ENCODE results near the gene PPL.
A peak's percentile ranks its signal among the peaks of the same experiment; 100 is the strongest.
"Not testable (repeated sequence)": the region's sequence is repeated elsewhere in the genome, so short reads cannot be mapped to it uniquely, and the experiment has no call there.

Gene PPL

DNA sequence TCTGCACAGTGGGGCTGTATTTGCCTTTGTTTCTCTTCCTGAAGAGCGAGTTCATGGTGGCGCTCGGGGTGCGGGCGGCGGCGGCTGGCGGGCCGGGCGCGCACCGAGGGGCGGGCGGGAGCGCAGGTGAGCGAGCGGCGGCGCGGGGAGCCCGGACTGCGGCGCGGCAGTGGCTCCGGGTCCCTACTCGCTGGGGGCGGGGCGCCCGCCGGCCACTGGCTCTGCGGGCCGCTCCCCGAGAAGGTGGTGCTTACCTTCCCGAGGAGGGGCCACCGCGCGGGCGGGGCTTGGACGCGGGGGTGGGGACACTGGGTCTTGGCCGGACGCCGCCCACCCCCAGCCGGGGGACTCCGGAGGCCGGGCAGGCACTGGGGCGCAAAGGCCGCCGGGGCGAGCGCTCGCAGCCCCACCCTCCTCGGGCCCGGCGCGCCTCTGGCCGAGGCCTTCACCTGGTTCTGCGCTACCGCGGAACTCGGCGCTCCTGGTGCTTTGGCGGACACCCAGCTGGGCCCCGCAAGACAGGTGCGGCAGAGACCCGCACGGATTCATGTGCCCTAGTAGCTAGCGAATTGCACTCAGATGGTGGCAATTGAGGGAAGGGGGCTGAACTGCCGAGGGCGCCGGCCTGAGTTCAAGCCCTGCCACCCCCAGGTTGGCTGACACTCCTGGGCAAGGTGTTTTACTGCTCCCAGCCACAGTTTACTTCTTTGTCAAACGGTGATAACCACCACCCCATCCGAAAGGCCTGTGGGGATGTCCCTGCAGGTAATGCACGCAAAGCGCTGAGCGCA lies at the start of gene PPL:
Gene PPL, minus strand, starts transcription at position 158 of the 791 bp plus-strand sequence. Its CDS starts 103 bp downstream, at position 55.
- DNase-seq = peak; percentile 70

GRCh38 chr16:4984174-4984990 lies 47.4 kb upstream of the PPL start:
- no peak for DNase-seq

DNA sequence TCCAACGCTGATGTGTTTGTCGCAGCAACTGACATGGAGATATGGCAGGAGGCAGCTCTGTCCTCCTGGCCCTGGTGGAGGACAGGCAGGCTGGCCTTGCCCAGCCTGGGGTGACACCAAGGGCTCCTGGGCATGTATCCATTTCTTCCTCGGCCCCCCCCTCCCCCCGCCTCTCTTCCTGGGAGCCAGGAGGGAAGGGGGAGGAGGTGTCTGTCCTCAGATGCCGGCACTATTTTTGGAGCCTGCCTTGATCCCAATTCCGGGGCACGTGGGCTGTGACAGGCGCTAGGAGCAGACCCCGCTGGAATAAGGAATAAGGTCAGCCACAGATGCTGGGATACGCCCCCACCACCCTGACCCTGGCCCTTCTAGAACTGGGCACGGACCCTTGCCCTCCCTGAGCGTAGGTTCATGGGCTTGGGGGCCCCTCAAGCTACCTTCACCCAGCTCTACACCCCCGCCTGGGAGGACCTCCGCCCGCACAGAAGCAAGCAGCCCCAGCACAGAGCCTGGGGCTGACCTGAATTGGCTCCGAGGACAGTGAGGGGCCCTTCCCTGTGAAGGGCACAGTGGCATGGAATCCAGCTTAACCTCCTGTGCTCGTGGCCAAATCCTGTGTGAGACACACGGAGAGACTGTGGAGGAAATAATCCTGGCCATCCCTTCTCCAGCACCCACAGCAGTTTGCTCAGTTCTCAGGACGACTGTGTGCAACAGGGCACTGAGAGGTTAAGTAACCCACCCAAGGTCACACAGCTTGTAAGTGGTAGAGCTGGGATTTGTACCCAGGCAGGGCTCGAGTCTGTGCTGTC lies 45.3 kb upstream of the PPL start:
- DNase-seq = no peak

GRCh38 chr16:4981473-4981872 lies 44.5 kb upstream of the PPL start:
- no peak for DNase-seq

- no peak for DNase-seq
Measured at GRCh38 chr16:4980691-4981090, 43.7 kb upstream of the PPL start.

DNA sequence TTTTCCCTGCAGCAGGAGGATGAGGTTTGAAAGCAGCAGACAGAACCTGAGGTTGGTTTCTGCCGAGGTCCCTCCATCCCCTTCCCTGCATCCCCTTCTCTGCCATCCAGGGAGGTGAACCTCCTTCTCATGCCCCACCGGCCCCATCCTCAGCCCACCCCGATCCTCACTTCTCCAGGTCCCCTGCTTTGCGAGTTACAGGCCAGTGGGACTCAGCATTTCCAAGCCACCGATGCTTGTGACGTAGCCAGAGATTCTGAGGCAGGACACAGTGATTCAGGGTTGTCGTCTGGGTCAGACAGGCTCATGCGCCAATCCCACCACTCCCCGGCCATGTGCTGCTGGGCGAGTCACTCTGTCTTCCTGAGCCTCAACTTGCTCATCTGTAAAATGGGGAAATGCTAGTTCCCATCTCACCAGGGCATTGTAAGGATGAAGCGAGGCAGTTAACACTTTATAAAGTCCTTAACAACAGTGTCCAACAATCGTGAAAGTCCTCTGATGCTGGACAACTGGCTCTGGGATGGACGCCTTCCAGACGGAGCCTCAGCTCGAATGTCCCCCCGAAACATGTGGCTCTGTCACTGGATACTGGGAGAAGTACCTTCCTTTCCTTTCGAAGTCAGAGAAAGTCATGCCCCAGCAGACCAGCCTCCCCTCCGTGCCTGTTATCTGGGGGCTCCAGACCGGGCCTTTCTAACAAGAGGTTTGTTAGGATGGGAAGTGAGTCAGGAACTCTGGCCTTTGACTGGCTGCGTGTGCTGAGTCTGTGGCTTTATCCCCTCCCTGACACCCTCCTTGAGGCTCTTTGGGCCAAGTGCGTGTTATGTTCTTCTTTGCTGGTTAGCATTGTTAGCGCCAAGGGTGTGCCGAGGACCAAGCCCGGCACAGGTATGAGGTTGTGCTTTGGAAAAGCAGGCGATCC lies 43.0 kb upstream of the PPL start:
- no peak for DNase-seq

GRCh38 chr16:4979164-4979563 lies 42.2 kb upstream of the PPL start:
- no peak for DNase-seq

DNA sequence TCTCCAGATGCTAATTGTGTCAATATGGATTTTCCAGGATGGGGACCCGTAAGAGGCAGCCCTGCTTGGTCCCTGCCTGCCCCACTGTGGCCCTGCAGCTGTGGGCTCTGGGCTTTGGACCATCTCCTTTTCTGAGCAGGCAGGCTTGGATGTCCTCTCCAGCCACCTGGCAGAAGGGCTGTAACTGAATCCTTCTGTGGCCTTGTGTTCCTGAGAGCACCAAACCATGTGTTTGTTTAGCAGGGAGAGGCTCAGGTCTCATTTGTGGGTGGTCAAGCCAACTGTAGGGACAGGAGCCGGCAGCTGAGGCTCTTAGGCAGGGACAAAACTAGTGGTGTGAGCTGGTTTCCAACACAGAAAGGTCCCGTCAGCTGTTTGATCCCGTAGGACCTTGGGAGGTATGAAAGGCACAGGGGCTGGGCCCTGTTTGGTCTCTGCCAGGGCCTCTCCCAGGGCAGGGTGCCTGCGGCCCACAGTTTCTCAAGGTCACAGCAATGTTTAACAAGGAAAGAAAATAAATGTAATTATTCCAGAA lies 39.7 kb upstream of the PPL start:
- peak; percentile 31 for DNase-seq

DNA sequence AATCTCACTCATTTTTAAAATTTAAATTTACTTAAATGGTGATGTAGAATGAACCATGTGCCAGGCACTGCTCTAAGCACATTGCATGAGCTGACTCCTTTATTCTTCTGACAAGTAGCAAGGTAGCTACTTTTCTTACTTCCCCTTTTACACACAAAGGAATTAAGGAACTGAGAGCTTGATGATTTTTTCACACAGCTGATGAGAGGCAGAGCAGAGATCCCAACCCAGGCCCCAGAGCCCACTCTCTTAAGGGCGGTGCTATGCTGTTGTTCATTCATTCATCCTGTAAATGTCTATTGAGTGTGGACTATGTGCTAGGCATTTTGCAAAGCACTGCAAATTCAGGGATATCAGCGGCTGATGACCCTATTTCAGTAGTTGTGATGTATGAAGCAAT lies 39.1 kb upstream of the PPL start:
- DNase-seq = no peak

GRCh38 chr16:4972938-4973587 lies 36.1 kb upstream of the PPL start:
- no peak for DNase-seq

DNA sequence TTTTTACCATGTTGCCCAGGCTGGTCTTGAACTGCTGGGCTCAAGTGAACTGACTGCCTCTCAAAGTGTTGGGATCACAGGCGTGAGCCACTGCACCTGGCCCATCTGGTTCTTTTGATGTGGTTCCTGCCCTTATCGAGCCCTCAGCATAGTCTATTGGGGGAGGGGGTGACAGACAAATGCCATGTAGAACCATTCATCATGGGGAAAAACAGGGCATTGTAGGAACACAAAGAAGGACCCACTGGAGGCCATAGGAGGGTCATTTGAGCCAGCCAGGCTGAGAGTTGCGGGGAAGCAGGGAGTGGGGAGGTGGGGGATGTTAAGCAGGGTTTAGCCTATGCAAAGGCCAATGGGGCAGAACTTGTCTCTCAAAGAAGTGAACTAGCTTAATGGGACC lies 33.1 kb upstream of the PPL start:
- DNase-seq = no peak

GRCh38 chr16:4968879-4969483 lies 32.0 kb upstream of the PPL start:
- no peak for DNase-seq

DNA sequence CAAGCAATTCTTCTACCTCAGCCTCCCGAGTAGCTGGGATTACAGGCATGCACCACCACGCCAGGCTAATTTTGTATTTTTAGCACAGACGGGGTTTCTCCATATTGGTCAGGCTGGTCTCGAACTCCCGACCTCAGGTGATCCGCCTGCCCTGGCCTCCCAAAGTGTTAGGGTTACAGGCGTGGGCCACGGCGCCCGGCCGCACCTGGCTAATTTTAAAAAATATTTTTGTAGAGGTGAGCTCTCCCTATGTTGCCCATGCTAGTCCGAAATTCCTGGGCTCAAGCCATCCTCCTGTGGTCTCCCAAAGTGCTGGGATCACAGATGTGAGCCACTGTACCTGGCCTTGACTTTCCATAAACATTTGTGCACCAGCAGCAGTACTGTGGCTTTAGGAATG lies 31.3 kb upstream of the PPL start:
- not testable (repeated sequence) for DNase-seq

- DNase-seq = no peak
Measured at GRCh38 chr16:4966736-4967453, 29.9 kb upstream of the PPL start.

GRCh38 chr16:4963527-4963926 lies 26.6 kb upstream of the PPL start:
- DNase-seq = not testable (repeated sequence)

GRCh38 chr16:4962716-4963115 lies 25.8 kb upstream of the PPL start:
- no peak for DNase-seq

GRCh38 chr16:4960579-4960978 lies 23.6 kb upstream of the PPL start:
- no peak for DNase-seq

DNA sequence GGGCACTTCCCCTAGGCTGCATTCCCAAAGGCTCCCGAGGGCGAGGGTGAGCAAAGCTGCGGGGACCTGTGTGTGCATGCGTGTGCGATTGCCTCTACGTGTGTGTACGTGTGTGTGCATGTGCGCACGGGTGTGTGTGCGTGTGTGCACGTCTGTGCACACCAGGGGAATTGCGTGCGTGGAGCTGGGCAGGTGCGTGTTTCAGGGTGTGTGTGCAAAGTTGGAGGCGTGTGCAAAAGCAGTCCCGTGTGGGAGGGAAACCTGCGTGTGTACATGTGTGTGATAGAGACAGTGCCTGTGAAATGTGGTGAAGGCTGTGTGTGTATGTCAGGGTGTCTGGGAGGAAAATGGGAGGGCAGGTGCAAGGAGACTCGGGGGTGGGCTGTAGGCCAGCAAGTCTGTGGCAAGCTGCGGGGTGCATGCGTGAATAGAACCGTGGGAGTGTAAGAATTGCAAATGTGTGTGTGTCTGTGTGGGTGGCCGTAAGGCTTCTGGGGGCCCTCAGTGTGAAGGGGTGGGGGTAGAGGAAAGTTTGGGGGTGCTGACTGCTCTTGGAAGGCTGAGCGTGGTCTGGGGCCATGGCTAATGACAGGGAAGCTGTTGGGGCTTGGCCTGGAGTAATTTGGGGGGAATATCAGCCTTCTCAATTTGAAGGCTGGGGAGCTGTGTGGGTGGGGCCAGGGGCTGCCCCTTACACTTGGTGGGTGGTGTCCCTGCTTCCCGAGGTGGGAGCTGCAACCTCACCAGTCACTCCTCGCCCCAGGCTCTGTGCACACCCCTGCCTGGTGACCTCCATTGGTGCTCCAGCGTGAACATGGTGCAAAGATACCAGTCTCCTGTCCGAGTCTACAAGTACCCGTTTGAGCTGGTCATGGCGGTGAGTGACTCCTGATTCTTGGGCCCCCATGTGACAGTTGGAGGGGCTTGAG lies 21.8 kb upstream of the PPL start:
- DNase-seq = no peak
